AG09319 (cell line): Measurements from ENCODE around the gene THSD4.

ENCODE experiments used
- DNase-seq: peaks from one replicate; pipeline ENCODE4 v3.0.0-alpha.2; 2010; ENCODE audit warnings: low read depth; ENCODE audit errors: extremely low read depth
- CTCF ChIP-seq: IDR thresholded peaks from 2 replicates; pipeline ENCODE4 v1.5.1; 2011; ENCODE audit warnings: low read depth, mild to moderate bottlenecking, inconsistent platforms, low read length, moderate library complexity

Gene THSD4

DNA sequence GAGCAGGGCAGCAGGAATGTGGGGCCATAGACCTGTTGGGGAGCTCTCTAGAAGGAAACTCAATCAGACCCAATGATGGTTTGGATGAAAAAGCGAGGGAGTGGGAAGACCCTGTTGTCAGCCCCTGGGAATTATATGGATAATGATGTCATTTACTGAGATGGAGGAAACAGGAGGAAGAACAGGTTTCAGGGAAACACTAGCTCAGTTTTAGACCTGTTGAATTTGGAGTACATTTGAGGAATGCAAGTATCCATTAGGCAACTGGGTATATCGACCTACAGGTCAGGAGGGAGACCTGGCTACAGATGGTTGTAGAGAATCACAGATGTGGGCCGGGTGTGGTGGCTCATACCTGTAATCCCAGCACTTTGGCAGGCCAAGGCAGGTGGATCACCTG lies 428.1 kb downstream of the THSD4 start:
- no peak for DNase-seq
- no peak for TF ChIP-seq CTCF

GRCh38 chr15:71545223-71545760 lies 430.0 kb downstream of the THSD4 start:
- no peak for DNase-seq

DNA sequence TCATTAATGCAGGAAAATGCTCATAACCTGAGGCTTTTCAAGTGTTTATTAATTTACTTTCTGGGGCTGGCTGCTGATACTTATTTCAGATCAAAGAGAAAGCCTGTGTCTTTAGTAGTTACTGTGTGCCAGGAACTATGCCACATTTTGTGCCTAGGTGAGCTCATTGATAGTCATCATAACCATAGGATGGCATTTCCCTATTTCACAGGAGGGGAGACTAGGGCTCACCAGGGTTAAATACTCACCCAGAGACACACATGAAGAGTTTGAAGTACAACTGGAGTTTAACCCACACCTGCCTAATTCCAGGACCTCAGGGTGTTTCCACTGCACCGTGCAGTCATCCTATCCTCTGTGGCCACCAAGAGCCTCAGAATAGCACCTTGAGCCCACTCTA lies 430.7 kb downstream of the THSD4 start:
- no peak for TF ChIP-seq CTCF

More at GRCh38 chr15:71545223-71545760, 430.0 kb downstream of the THSD4 start:
- TF ChIP-seq CTCF, result no peak

DNA sequence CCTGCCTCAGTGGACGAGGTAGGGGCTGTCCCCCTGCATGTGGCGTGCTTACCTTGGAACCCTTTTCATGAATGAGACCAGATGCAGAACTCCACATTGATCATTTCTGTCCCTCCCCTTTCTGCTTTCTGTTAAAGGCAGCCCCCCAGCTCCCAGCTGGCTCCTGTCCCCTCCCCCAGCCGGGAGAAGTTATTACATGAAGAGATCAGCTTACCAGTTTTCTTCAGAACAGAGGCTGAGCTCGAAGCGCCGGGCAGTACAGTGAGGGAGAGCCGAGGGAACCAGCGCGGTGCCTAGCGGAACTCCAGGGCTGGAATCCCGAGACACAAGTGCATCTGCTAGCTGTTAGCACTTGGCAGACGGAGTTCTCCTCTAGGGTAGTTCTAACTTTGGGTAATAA lies 431.7 kb downstream of the THSD4 start:
- DNase-seq, result no peak
- TF ChIP-seq CTCF, result no peak

More for the DNA sequence above, 430.7 kb downstream of the THSD4 start:
- no peak for DNase-seq

DNA sequence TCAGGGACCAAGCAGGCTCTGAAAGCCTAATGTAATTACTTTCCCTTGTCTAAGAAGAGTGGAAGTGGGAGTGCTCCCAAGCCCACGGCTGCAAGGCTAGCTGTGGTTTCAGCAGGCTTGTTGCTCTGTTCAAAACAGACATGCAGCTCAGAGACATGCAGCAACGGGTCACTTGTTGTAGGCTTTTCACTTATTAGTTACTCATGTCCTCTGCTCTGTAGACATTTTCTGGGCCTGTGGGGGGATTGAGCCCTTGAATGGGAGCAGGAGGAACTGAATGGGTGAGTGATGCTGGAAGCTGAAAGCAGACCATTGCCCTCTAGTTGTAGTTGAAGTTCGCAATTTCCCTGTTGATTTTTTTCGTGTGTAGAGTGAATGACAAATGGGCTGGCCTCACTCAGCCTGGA lies 433.1 kb downstream of the THSD4 start:
- no peak for TF ChIP-seq CTCF
- DNase-seq, result no peak

DNA sequence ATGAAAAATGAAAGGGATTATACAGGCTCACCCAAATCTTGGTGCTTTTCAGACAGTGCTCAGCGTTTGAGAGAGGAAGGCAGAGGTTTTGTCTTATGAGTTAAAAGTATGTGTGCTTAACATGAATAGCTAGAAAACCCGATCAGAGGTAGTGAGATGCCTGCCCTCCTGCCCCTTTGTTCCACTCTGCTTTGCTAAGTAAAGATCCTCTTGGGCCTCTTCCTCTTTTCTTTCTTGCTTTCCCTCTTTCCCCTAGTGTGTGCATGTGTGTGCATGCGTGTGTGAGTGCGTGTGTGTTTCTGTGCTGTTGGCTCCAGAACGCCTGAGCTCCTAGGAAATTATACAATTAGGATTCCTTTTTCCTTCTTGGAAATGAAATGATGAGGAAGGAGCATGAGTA lies 433.8 kb downstream of the THSD4 start:
- no peak for TF ChIP-seq CTCF
- DNase-seq, result no peak

DNA sequence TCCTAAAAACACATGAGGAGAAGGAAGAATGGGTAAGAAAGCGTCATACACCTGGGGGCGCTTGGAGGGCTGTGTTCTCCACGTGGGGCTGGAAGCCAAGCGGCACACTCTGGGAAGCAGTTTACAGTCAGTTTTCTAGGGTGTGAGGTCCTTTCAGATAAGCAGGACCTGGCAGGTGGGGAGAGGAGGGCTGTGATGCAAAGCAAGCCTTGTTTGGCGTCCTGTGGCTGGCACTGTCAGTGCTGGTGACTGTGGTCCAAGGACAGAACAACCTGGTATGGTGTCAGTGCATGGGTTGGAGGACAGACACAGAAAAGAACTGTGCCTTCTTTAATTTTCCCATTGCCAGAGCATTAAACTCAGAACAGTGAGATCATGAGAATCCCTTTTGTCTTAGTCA lies 434.4 kb downstream of the THSD4 start:
- no peak for TF ChIP-seq CTCF
- no peak for DNase-seq
